Right kidney (tissue), 1 donor: Measurements from ENCODE around the gene SEC22A.
"Not testable (repeated sequence)": the region's sequence is repeated elsewhere in the genome, so short reads cannot be mapped to it uniquely, and the experiment has no call there.

Experiments used
- DNase-seq: peaks from one replicate; pipeline ENCODE4 v3.0.0-alpha.2; 2016

The SEC22A gene

DNA sequence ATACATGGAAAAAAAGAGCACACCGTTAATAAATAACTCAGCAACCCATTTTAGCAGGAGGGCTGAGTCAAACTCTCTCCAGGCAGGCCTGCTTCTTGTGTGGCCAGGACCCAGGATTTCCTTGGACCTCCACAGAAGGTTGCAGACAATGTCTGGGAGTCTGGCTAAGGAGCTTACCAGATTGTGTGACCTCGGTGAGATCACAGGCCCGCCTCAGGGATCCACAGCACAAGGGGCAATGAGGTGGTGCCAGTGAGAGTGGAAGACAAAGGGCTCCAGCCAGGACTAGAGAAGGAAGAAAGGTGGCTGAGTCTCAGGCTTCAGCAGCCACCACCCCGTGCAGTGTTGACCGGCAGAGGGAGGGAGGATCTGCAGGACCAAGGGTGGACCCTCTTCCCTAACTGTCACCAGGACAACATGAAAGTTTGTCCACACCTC, 32.2 kb upstream of the SEC22A start:
- peak; percentile 34 for DNase-seq

DNA sequence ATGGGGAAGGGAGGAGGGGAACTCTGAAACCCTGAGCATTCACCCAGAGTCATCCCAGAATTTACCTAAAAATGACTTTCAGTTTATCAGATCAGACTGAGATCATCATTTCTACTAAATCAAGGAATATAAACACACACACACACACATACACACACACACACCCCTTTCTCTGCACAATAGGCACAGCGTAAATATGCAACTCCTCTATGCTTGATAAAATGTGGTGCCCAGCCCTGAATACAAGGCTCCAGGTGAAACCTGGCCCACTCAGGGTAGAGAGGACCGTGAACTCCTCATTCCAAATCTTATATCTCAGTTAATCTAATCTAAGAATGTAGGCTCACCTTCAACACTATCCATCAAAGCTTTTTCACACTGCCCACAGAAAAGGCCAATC, 31.8 kb upstream of the SEC22A start:
- no peak for DNase-seq

DNA sequence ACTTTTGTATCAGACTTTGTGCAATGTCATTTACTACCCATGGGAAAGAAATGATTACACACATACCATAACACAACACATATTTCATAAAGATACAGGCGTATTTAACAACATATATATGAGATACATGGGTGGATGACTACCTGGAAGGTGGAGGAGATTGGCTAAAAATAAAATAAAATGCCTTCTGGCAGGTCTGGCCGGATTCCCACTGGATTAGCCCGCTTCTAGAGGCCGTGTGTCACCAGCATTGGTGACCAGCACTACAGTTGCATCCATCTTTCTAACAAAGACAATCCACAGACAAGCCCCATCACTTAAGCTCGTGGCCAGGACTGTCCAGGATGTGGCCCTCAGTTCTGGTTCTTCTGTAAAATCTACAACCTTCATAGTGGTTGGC, 21.0 kb upstream of the SEC22A start:
- DNase-seq: no peak

DNA sequence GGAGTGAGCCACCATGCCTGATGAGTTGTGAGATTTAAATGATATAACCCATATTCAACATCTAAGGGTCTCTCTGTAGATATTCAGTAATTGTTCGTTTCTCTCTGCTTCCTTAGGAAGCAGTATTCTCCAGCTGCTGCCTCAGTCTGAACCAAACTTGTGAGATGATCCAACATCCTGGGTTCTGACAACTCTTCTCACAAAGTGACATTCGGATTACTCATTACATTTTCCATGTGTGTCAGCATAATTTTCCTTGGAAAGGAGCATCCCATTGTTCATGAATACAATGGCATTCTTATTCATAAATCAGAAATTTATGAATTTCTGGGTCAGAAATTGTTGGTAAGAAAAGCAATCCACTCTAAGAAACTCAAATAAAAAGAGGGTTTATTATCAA, 15.0 kb upstream of the SEC22A start:
- DNase-seq: no peak

DNA sequence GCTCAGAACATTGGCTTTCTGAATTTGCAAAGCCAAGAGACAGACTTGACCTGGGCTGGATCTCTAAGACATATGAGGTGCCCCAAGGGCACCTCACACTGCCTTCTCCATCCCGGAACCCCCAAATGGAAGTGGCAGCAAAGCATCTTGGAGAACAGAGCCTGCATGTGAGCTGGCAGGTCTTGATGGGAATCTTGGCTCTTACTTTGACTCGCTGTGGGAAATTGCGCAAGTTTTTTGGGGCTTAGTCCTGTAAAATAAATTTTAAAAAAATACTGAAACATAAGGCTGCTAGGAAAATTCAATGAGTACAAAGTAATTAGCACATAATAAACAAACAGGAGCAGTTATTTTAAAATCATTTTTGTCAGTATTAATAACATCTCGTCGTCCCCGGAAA, 13.7 kb upstream of the SEC22A start:
- no peak for DNase-seq

DNA sequence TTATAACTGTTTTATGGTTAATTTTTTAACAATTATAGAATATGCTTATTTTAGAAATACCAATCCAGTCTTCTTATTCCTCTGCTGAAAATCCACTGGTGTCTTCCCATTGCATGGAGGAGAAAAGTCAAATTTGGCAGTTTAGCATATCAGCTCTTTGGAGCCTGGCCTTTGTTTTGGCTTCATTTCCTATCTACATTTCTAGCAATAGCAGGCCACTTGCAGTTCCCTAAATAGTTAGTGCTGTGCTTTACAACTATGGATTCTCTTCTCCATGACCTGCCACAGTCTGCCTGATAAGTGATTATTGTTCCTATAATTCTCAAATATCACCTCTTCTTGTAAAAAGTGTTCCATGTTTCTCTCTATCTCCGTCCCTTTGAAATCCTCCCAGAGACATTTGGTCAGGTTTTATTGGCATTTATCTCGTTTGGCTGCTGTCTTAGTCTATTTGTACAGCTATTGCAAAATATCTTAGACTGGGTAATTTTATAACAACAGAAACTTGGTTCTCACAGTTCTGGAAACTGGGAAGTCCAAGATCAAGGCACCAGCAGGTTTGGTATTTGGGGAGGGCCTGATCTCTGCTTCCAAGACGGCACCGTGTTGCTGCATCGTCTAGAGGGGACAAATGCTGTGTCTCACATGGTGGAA, 8.2 kb upstream of the SEC22A start:
- DNase-seq: no peak

DNA sequence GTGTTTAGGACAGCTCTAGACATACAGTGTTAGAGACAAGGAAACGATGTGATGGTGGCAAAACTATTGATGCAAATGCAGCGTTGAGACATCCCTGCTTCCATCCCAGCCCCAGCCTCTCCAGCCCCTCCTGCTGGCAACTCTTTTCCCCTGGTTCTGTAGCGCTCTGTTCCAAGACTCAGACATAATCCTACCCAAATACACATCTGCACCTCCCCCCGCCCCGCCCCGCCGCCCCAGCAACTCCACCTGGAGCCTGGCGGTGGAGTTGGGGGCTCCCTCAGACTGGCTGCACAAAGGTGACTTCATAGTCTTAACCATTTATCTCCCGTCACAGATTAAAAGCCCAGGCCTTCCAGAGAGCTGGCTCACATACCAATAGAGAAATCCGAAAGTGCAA, 7.2 kb upstream of the SEC22A start:
- no peak for DNase-seq

DNA sequence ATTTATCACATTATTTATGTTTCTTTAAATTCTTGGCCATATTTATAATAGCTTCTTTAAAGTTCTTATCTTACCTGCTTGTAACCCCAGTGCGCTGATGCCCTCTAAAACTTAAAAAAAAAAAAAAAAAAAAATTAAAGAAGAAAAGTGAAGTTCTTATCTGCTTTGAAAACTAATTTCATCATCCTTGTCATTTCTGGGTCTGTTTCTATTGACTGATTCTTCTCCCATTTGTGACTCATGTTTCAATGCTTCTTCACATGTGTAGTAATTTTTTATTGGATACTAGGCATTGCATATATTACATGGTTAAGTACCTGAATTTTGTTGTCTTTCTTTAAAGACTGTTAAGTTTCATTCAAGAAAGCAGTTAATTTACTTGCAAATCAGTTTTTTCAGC, 3.4 kb upstream of the SEC22A start:
- no peak for DNase-seq

DNA sequence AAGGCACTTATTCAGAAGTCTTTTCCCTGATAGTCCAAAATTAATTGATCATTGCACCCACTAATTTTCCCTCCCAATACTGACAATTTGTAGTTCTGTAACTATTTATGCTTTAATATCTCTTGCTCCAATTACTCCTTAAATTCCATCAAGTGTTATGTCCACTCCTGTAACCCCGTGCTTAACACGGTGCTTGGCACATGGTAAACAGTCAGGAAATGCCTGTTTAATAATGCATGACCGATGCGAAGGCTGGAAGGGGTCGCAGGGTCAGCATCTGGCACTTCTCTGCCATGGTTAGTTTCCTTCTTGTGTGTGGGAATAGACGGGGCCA, 553 bp upstream of the SEC22A start:
- no peak for DNase-seq

DNA sequence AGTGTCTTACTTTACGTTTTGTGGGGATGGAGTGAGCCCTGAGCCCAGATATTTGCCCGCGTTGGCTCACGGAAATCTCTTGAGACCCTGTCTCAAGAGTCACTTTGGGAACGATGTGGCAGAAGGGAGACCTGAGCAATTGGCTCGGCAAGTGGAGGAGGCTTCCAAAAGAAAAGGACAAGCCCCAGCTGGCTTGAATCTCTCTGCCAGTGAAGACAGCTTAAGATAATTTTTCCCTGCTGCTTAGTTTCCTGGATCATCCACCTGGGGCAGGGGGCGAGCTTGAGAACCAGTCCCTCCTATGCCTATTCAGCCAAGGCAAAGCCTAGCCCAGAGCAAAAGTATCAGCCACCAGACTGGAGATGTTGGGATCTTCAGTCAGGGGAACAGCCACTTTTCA, 708 bp downstream of the SEC22A start:
- DNase-seq: no peak

DNA sequence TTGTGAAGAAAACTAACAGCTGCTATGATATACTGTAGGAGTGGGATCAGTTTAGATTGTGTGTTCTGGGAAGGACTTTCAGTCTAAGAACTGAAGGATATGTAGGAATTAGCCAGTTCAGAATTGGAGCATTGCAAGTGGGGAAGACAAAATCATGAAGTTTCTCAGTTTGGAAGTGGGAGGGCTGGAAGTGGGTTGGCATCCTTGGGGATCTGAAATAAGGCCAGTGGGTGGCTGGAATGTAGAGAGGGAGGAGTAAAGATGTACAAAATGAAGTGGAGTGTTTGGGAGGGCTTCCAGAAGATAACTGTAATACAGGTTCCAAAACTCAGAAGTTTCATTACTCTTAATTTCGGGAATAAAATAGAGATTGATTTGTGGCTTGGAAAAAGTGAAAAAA, 17.2 kb downstream of the SEC22A start:
- DNase-seq: no peak

DNA sequence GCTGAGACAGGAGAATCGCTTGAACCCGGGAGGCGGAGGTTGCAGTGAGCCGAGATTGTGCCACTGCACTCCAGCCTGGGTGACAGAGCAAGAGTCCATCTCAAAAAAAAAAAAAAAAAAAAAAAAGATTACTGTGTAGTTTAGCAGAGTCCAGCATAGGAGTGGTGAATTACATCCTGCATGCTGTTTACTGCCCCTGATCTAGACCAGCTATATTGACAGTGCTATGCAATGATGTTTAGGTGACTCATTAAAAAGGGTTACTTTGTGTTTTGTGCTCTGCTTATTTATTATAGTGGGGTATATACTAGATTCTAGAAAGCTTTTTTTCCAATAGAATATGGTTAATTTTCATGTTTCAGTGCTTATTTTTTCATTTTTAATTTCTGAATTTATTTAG, 19.6 kb downstream of the SEC22A start:
- not testable (repeated sequence) for DNase-seq

DNA sequence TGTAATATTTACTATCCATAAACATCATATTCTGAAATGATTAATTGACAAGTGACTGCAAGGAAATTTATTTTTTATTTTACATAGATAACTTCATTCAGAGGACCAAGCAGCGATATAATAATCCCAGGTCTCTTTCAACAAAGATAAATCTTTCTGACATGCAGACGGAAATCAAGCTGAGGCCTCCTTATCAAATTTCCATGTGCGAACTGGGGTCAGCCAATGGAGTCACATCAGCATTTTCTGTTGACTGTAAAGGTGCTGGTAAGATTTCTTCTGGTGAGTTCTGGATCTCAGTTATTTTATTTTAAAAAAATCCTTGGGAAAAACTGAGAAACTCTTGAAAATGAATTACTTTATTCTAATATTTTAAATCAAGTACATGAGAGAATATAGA, 23.3 kb downstream of the SEC22A start:
- no peak for DNase-seq

DNA sequence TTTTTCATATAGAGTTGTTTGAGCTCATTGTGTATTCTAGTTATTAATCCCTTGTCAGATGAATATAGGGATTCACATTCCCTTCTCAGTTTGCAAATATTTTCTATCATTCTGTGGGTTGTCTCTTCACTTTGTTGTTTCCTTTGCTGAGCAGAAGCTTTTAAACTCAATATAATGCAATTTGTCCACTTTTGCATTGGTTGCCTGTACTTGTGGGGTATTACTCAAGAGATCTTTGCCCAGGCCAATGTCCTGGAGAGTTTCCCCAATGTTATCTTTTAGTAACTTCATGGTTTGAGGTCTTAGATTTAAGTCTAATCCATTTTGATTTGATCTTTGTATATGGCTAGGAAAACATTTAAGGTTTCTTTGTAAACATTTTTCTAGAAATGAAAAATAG, 24.8 kb downstream of the SEC22A start:
- DNase-seq: no peak

DNA sequence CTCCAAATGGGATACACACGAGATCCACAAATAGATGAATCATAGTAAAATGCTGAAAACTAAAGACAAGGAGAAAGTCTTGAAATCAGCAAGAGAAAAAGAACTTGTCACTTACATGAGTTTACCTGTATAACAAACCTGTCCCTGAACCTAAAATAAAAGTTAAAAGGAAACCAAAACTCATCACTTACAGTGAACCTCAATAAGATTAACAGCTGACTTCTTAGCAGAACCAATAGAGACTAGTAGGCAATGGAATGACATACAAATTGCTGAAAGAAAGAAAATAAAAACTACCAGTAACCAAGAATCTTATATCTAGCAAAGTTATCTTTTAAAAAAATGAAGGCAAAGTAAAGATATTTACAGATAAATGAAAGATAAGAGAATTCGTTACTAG, 27.4 kb downstream of the SEC22A start:
- DNase-seq: no peak

DNA sequence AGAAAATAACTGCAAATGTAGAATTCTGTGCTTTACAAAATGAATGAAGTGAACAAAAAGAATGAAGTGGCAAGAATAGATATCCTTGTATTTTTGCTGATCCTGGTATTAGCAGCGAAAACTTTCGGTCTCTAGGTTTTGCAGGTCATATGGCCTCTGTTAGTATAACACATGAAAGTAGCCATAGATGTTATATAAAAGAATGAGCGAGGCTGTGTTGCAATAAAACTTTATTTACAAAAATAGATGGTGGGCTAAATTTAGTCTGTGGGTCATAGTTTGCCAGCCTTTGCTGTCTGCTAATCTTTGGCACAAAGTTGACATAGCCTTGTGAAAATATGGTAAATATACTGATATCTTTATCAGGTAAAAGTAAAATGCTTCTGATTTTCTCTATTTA, 35.2 kb downstream of the SEC22A start:
- no peak for DNase-seq

DNA sequence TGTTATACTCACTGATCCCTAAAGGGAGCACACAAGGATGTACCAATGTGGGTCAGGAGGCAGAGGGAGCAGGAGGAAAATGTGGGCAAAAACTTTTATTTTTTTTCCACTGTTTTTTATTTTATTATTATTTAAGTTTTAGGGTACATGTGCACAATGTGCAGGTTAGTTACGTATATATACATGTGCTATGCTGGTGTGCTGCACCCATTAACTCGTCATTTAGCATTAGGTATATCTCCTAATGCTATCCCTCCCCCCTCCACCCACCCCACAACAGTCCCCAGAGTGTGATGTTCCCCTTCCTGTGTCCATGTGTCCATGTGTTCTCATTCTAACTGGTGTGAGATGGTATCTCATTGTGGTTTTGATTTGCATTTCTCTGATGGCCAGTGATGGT, 37.4 kb downstream of the SEC22A start:
- not testable (repeated sequence) for DNase-seq

DNA sequence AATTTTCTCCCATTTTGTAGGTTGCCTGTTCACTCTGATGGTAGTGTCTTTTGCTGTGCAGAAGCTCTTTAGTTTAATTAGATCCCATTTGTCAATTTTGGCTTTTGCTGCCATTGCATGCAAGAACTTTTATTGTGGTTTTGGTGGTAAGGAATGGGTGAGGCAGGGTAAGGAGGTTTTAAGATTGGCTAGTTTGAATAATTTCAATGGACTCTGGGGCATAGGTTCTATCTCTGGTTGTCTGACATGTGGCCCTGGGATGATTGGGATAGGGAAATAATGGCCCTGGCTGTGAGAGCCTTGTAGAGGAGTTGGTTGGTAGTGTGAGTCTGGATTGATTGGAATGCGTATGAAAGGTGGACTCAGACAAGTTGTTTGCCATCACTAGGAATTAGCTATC, 38.0 kb downstream of the SEC22A start:
- no peak for DNase-seq

DNA sequence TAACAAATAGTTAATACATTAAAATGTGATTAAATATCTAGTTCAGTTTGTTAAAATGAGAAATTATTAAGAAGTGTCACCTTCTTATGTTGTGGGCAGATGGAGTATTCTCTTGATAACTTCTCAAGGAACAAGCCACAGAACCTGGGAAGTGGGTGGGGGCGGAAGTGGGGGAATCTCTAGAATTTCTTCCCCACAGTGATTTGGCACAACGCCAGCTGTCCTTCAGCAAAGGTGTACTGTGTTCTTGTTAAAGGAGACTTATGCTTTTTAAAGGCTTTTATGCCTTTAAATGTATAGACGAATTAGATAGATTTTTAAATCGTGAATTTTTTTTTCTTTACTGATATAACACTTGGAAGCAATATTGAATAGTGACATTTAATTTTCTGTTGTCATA, 42.4 kb downstream of the SEC22A start:
- no peak for DNase-seq

DNA sequence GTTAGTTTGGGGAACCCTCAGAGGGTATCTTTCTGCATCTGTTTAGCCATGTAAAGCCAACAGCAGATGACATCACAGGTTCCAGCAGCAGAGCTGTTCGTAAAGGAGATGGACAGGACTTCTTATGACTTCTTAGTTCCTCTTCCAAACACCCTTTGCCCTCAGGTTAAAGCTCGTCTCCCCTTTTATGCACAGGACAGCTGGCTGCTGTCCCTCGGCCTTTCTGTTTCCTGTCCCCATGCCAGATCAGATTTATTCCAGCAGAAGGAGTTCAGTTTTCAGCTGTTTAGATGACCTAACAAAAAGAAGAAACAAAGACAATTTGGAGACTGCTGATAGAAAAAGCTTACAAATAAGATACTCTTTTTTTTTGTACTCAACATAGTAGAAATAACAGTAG, 45.1 kb downstream of the SEC22A start:
- DNase-seq: peak; percentile 12

DNA sequence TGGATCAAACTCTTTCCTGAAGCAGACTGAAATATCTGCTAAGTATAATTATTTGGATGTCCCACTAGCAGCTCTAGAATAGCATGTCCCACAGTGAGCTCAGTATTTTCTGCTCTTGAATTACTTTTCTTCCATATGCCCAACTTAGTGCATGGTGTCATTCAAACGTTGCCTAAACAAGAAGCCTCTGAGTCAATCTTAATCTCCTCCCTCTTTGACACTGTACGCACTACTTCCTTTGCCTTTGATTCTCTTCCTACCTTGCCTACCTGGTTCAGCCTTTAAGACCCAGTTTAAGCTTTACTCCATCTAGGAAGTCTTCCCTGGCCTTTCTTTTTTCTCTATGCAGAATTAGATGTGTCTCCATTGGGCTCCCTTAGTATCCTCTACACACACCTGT, 54.5 kb downstream of the SEC22A start:
- no peak for DNase-seq

DNA sequence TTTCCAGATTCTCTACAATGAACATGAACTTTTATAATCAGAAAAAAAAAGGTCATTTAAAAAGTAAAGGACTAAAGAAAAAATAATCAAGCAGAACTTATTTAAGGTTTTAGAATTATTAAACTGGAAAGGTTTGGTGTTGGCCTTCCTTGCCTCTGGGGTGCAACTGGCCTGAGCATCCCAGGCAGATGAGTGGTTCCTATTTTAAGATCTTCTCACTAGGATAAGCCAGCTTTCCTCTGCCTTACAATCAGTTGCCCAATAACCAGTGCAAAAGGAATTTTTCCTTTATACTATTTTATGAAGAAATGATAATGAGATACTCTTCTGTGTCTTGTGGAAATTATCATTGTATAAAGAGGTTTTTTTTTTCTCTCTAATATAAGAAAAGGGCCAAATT, 56.6 kb downstream of the SEC22A start:
- DNase-seq: no peak

DNA sequence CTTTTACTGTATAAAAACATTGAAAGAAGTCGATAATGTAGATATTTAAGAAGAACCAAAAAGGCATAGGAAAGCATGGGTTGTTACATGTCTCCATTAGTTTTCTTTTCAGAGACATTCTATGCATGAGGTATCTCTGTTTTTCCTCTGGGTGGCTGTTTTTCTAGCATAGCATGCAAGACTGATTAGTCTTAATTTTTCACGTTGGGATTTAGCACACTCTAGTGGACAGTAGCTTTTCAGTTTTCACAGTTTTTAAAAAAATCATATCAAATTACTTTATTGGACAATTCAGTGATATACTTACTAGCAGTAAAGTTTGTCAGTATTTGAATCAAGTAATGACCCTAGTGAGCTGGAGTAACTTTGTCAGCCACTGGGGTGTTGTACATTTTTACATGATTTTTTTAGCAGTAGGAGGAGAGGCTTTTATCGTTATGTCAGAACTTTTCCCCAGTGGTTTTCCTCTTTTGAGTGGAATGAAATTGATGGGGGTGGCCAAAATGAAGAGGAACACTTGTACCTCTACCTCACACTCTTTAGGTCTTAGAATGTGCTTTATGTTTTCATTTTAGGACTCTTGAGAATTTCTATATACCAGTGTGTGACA, 57.2 kb downstream of the SEC22A start:
- peak; percentile 4 for DNase-seq

DNA sequence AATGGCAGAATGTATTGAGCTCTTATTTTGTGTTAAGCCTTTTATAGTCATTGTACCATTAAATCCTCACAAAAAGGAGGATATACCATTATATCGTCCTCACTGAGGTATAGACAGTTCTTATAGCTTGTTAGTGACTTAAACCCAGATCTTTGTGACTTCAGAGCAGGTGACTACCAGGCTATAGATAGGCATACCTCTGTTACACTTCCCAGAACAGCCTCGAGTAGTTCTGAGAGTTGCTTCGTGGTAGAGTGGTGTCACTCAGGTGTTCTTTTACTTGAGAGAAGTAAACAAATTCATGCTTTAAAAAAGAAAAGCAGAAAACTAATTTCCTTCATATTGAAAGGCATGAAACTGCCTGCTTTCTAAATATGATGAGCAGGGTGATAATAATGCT, 59.9 kb downstream of the SEC22A start:
- no peak for DNase-seq

DNA sequence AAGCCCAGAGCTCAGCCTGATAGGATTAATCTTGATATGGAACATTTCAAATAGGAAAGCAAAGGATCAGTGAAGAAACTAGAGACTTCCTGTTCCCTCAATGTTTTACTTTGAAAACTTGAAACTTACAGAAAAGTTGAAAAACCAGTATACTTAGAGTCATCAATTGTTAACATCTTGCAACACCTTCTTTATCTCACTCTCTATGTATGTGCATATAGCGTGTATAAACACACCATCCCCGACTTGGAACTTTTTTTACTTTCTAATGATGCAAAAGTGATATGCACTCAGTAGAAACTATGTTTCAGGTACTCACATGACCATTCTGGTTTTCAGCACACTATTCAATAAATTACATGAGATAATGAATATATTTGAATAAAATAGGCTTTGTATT, 60.5 kb downstream of the SEC22A start:
- no peak for DNase-seq
